ENCODE data around the gene RAB30.
"Not testable (repeated sequence)": the region's sequence is repeated elsewhere in the genome, so short reads cannot be mapped to it uniquely, and the experiment has no call there.

RAB30 gene

DNA sequence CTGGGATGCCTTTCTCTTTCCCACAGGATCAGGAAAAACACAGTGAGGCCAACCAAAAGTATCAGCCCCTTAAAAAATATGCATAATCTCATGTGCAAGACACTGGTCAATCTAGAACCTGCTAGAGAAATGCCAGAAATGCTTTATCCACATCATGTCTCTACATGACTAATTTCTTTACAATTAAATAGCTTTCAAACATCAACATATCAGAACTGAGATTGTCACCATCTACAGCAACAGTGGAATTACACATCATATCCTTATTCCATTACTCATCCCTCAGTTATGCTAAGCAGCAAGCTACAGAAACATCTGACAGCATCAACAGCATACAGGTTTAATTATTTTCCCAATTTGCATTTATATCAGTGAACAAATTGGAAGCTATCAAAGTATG is 91.4 kb downstream of the RAB30 start:
- Mint-ChIP-seq H3K4me3 (no peak overlapping the region), H3K27ac (ENCODE audit: low read depth) (no peak overlapping the region), H3K36me3 (ENCODE audit: insufficient read depth) (peaks cover 8% of the 10 kb centered on the region), H3K27me3 (no peaks in the 10 kb centered on the region), H3K9me3 (no peaks in the 10 kb centered on the region), H3K4me1 (peaks cover 12% of the 10 kb centered on the region)
- no peak for DNase-seq (ENCODE audit: low spot score in 2 of 2)
- ATAC-seq (replicated peaks; ENCODE audit: extremely low read depth, poor library complexity, severe bottlenecking), result no peak

DNA sequence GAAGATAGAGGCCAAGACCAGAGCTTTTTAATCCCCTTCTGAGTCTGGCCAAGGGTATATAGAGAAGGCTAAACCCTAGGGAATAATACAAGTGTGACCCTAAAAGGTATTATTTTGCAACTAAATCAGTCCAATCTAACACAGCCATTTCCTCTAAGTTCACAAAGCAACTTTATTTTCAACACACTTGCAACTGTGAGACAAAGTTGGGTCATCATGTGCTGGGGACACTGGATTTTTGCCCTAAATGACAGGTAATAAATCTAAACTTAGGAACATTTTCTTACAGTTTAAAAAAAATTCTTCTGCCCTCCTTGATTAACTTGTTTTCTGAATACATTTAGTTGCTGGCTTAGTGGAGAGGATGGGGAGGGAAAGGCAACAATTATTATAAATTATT is 91.9 kb downstream of the RAB30 start:
- ATAC-seq (replicated peaks; ENCODE audit: extremely low read depth, poor library complexity, severe bottlenecking), result no peak
- no peak overlapping the region for H3K4me3 Mint-ChIP-seq
- H3K36me3 Mint-ChIP-seq (ENCODE audit: insufficient read depth), result peaks cover 8% of the 10 kb centered on the region

DNA sequence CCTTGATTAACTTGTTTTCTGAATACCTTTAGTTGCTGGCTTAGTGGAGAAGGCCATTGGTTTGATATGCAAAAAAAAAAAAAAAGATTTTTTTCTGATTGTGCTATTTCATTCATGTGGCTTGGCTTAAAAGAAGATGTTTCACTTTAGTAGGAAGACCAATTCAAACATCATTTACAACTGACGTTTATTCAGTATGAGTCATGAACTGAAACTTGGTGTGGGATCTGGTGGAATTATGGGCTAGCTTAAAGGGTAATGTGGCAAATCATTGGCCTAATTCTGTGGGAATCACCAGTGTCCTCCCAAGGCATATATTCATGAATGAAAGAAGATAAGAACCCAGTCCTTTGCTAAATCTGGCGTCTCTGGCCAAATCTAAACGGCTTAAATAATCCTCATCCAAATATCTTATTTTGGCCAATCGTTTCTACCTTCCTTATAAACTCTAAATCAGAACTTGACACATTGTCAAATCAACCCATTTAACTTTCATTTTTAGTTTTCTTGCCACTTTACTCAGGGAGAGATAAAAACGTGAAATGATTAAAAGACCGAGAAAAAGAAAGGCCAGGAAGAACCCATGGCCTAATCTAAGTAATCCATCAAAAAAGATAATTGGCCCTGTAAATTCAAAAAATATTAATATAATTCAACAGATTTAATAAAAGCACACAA is 93.1 kb downstream of the RAB30 start:
- H3K9me3 Mint-ChIP-seq, result no peaks in the 10 kb centered on the region
- peak overlapping the region; percentile 24 for H3K27ac Mint-ChIP-seq (ENCODE audit: low read depth)
- H3K36me3 Mint-ChIP-seq (ENCODE audit: insufficient read depth), result peaks cover 5% of the 10 kb centered on the region
- H3K27me3 Mint-ChIP-seq, result no peaks in the 10 kb centered on the region
- peak overlapping the region; percentile 7 for H3K4me3 Mint-ChIP-seq
- DNase-seq (ENCODE audit: low spot score in 2 of 2) (no peak), ATAC-seq (replicated peaks; ENCODE audit: extremely low read depth, poor library complexity, severe bottlenecking) (no peak)
- H3K4me1 Mint-ChIP-seq, result peaks cover 12% of the 10 kb centered on the region

More for the DNA sequence above, 91.9 kb downstream of the RAB30 start:
- no peaks in the 10 kb centered on the region for H3K27me3 Mint-ChIP-seq
- no peak overlapping the region for H3K27ac Mint-ChIP-seq (ENCODE audit: low read depth)
- no peak for DNase-seq (ENCODE audit: low spot score in 2 of 2)
- no peaks in the 10 kb centered on the region for H3K9me3 Mint-ChIP-seq
- peaks cover 12% of the 10 kb centered on the region for H3K4me1 Mint-ChIP-seq

DNA sequence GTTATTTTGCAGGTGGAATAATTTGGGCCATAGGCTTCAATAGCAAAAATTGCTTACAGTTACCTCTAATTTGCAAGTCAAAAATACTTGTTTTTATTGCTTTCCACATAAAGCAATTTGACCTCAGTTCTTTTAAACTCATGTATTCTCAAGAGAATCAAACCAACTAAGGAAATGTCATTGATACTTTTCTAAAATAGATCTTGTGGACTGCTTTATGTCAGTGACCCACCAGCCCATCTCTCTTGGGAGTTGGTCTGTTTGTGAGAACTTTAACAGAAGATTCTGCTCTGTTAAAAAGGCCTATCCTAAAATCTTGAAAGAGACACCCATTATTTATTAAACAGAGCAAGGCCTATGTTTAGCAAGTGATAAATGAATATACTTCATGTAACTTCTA is 94.9 kb downstream of the RAB30 start:
- ATAC-seq (replicated peaks; ENCODE audit: extremely low read depth, poor library complexity, severe bottlenecking) (no peak), DNase-seq (ENCODE audit: low spot score in 2 of 2) (no peak)
- Mint-ChIP-seq H3K27ac (ENCODE audit: low read depth) (no peak overlapping the region), H3K9me3 (no peaks in the 10 kb centered on the region), H3K36me3 (ENCODE audit: insufficient read depth) (peaks cover 3% of the 10 kb centered on the region), H3K27me3 (no peaks in the 10 kb centered on the region), H3K4me1 (peaks cover 19% of the 10 kb centered on the region), H3K4me3 (no peak overlapping the region)

DNA sequence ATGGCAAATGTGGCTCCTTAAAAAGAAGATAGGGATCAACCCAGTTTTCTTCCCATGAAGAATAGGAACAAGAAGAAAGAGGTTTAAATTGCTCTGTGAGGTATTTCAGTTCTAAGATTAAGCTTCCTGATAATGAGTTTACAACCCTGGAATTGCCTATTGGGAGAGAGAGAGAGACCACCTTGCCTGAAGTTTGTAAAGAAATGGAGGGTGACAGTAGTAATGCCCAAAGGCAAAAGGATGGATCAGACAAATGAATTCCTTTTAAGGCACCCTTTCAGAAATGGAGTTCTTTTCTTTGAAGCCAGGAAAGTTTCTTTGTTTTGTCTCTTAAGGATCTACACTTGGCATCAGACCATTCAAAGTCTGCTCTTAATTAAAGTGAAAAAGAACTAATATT is 95.8 kb downstream of the RAB30 start:
- Mint-ChIP-seq H3K9me3 (no peaks in the 10 kb centered on the region), H3K4me3 (no peak overlapping the region), H3K27ac (ENCODE audit: low read depth) (no peak overlapping the region), H3K4me1 (peaks cover 22% of the 10 kb centered on the region), H3K27me3 (no peaks in the 10 kb centered on the region), H3K36me3 (ENCODE audit: insufficient read depth) (peaks cover 7% of the 10 kb centered on the region)
- no peak for ATAC-seq (replicated peaks; ENCODE audit: extremely low read depth, poor library complexity, severe bottlenecking)
- DNase-seq (ENCODE audit: low spot score in 2 of 2), result no peak

DNA sequence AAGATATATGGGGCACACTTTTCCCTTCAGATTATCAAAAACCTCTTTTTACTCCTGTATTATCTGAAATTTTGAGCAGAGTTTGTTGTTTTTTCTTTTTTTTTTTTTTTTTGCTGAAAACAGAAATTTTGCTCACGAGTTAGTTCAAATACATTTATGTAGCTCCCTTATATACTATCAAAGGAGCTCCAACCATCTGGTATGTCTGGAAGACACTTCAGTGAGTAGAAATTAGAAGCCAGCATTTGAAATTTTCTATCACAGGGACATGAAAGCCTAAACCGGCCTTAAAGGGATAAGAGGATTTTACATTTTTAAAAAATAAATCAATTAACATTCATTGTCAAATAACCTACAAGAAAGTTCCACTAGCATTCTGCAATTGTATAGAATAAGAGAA is 96.8 kb downstream of the RAB30 start:
- Mint-ChIP-seq H3K4me1 (peaks cover 22% of the 10 kb centered on the region), H3K9me3 (no peaks in the 10 kb centered on the region), H3K4me3 (no peak overlapping the region), H3K36me3 (ENCODE audit: insufficient read depth) (peaks cover 7% of the 10 kb centered on the region), H3K27ac (ENCODE audit: low read depth) (no peak overlapping the region), H3K27me3 (no peaks in the 10 kb centered on the region)
- no peak for DNase-seq (ENCODE audit: low spot score in 2 of 2)
- ATAC-seq (replicated peaks; ENCODE audit: extremely low read depth, poor library complexity, severe bottlenecking), result no peak

DNA sequence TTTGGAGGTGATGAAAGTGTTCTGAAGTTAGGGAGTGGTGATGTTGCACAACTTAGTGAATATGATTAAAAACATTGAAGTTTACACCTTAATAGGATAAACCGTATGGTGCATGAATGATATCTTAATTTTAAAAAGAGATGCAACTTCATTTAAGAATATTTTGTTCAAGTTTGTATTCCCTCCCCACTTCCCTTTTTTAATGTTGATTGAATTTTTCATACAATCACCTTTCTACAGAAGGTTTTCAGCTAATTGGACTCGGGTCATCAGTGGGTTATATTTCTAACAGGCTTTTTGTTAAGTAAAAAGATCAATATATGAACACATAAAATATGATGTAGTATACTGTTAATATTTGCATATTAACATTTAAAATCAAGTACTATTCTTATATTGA is 97.6 kb downstream of the RAB30 start:
- no peaks in the 10 kb centered on the region for H3K9me3 Mint-ChIP-seq
- H3K4me3 Mint-ChIP-seq, result no peak overlapping the region
- no peak overlapping the region for H3K27ac Mint-ChIP-seq (ENCODE audit: low read depth)
- ATAC-seq (replicated peaks; ENCODE audit: extremely low read depth, poor library complexity, severe bottlenecking) (no peak), DNase-seq (ENCODE audit: low spot score in 2 of 2) (no peak)
- peaks cover 7% of the 10 kb centered on the region for H3K36me3 Mint-ChIP-seq (ENCODE audit: insufficient read depth)
- H3K27me3 Mint-ChIP-seq, result no peaks in the 10 kb centered on the region
- peaks cover 23% of the 10 kb centered on the region for H3K4me1 Mint-ChIP-seq

DNA sequence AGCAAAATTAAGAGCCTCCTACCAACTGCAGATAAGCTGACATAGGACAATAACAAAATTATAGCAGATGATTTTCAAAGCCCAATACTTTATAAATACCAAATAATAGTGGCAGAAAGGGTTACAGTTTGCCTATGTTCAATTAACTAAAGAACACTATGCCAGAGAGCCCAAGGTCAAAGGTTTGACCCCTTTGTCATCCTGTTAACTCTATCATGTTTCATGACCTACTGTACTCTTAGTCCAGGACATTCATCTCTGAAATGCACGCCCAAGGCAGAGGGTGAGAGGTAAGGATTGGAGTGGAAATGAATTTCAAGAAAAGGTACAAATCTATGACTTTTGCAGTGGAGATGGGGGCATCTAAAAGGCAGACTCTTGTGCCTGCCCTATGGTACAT is 99.6 kb downstream of the RAB30 start:
- ATAC-seq (replicated peaks; ENCODE audit: extremely low read depth, poor library complexity, severe bottlenecking), result no peak
- DNase-seq (ENCODE audit: low spot score in 2 of 2), result no peak
- H3K4me3 Mint-ChIP-seq, result peak overlapping the region; percentile 78
- no peaks in the 10 kb centered on the region for H3K27me3 Mint-ChIP-seq
- H3K9me3 Mint-ChIP-seq, result no peaks in the 10 kb centered on the region
- H3K27ac Mint-ChIP-seq (ENCODE audit: low read depth), result peak overlapping the region; percentile 79
- H3K36me3 Mint-ChIP-seq (ENCODE audit: insufficient read depth), result peaks cover 5% of the 10 kb centered on the region
- peaks cover 20% of the 10 kb centered on the region for H3K4me1 Mint-ChIP-seq

DNA sequence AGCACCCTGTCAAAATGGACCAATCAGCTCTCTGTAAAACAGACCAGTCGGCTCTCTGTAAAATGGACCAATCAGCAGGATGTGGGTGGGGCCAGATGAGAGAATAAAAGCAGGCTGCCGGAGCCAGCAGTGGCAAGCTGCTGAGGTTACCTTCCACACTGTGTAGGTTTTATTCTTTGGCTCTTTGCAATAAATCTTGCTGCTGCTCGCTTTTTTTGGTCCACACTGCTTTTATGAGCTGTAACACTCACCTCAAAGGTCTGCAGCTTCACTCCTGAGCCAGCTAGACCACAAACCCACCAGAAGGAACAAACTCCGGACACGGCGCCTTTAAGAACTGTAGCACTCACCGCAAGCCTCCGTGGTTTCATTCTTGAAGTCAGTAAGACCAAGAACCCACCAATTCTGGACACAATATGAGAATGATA is 100.2 kb downstream of the RAB30 start:
- H3K4me3 Mint-ChIP-seq, result peak overlapping the region; percentile 78
- H3K4me1 Mint-ChIP-seq, result peaks cover 20% of the 10 kb centered on the region
- H3K36me3 Mint-ChIP-seq (ENCODE audit: insufficient read depth); H3K27me3 Mint-ChIP-seq; H3K9me3 Mint-ChIP-seq: not testable (repeated sequence)
- DNase-seq (ENCODE audit: low spot score in 2 of 2) (peak in 1 of 2 donors; percentile 35), ATAC-seq (replicated peaks; ENCODE audit: extremely low read depth, poor library complexity, severe bottlenecking) (peak; percentile 66)
- peak overlapping the region; percentile 79 for H3K27ac Mint-ChIP-seq (ENCODE audit: low read depth)

DNA sequence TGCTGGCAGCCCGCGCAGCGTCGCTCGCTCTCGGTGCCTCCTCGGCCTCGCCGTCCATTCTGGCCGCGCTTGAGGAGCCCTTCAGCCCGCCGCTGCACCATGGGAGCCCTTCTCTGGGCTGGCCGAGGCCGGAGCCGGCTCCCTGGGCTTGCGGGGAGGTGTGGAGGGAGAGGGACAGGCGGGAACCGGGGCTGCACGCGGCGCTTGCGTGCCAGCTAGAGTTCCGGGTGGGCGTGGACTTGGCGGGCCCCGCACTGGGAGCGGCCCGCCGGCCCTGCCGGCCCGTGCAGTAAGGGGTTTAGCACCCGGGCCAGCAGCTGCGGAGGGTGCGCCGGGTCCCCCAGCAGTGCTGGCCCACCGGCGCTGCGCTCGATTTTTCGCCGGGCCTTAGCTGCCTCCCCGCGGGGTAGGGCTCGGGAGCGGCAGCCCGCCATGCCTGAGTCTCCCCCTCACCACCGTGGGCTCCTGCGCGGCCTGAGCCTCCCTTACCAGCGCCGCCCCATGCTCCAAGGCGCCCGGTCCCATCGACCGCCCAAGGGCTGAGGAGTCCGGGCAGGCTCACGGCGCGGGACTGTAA is 101.1 kb downstream of the RAB30 start:
- not testable (repeated sequence) for ATAC-seq (replicated peaks; ENCODE audit: extremely low read depth, poor library complexity, severe bottlenecking); H3K27me3 Mint-ChIP-seq
- H3K4me1 Mint-ChIP-seq, result peaks cover 23% of the 10 kb centered on the region

DNA sequence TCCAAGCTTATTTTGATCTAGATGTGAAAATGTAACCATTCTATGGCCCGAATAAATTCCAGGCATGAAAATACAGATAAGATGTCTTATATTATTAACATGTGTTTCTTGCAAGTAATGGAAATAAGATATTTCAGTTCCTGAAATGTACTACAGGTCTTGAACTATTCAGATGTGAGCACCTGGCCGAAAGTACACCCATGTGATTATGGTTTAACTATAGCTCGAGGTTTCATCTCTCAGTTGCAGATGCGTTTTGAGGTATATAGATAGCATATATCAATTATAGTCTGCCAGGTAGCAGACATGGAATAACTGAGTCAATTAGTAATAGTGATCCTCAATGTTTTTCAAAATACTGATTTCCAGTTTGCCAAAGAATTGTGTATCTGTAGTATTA is 101.9 kb downstream of the RAB30 start:
- Mint-ChIP-seq H3K27me3 (no peaks in the 10 kb centered on the region), H3K36me3 (ENCODE audit: insufficient read depth) (peaks cover 4% of the 10 kb centered on the region), H3K4me3 (no peak overlapping the region), H3K27ac (ENCODE audit: low read depth) (no peak overlapping the region), H3K4me1 (peaks cover 31% of the 10 kb centered on the region), H3K9me3 (no peaks in the 10 kb centered on the region)
- DNase-seq (ENCODE audit: low spot score in 2 of 2) (no peak), ATAC-seq (replicated peaks; ENCODE audit: extremely low read depth, poor library complexity, severe bottlenecking) (no peak)

More for the DNA sequence above, 101.1 kb downstream of the RAB30 start:
- H3K4me3 Mint-ChIP-seq, result peak overlapping the region; percentile 78
- not testable (repeated sequence) for H3K9me3 Mint-ChIP-seq; H3K27ac Mint-ChIP-seq (ENCODE audit: low read depth); DNase-seq (ENCODE audit: low spot score in 2 of 2); H3K36me3 Mint-ChIP-seq (ENCODE audit: insufficient read depth)

DNA sequence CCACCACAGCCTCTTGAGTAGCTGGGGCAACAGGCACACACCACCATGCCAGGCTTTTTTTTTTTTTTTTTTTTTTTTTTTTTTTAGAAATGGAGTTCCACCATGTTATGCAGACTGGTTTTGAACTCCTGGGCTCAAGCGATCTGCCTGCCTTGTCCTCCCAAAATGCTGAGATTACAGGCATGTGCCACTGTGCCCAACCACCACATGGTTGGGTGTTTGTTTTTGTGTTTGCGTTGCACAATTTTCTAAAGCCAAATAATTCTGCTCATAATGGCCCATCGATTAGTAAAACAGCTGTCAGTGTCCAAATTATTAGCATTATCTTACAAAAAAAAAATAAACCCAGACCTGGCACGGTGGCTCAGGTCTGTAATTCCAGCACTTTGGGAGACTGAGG is 104.3 kb downstream of the RAB30 start:
- Mint-ChIP-seq H3K9me3 (no peaks in the 10 kb centered on the region), H3K36me3 (ENCODE audit: insufficient read depth) (peaks cover 4% of the 10 kb centered on the region), H3K4me3 (no peak overlapping the region), H3K27me3 (no peaks in the 10 kb centered on the region), H3K27ac (ENCODE audit: low read depth) (no peak overlapping the region), H3K4me1 (peaks cover 47% of the 10 kb centered on the region)
- DNase-seq (ENCODE audit: low spot score in 2 of 2) (no peak), ATAC-seq (replicated peaks; ENCODE audit: extremely low read depth, poor library complexity, severe bottlenecking) (no peak)

DNA sequence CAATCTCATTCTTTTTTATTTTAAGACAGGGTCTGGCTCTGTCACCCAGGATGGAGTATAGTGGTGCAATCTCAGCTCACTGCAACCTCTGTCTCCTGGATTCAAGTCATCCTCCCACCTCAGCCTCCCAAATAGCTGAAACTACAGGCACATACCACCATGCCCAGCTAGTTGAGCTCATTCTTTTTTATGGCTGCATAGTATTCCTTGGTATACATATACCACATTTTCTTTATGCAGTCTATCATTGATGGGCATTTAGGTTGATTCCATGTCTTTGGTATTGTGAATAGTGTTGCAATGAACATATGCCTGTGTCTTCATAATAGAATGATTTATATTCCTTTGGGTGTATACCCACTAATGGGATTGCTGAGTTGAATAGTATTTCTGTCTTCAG is 109.7 kb downstream of the RAB30 start:
- Mint-ChIP-seq H3K4me1 (peaks cover 58% of the 10 kb centered on the region), H3K36me3 (ENCODE audit: insufficient read depth) (peaks cover 10% of the 10 kb centered on the region)
- not testable (repeated sequence) for H3K27me3 Mint-ChIP-seq; ATAC-seq (replicated peaks; ENCODE audit: extremely low read depth, poor library complexity, severe bottlenecking); DNase-seq (ENCODE audit: low spot score in 2 of 2); H3K27ac Mint-ChIP-seq (ENCODE audit: low read depth); H3K9me3 Mint-ChIP-seq; H3K4me3 Mint-ChIP-seq

Measured in central memory CD8-positive, alpha-beta T cell (primary cell).